HL-60 (cell line): ENCODE data around the gene PDAP1.

Experiments
- DNase-seq, 2 experiments: peaks; one replicate each; pipeline ENCODE4 v3.0.0-alpha.2; 2010 to 2020; ENCODE audit warnings: low read depth in 1 of 2, low spot score in 1 of 2
- H3K27ac ChIP-seq: fragments of 250-450 bp; sonication (Bioruptor Pico); replicated peaks from 2 replicates; pipeline ENCODE4 v1.5.1; 2020; ENCODE audit warnings: mild to moderate bottlenecking, moderate library complexity
- H3K27me3 ChIP-seq: fragments of 250-450 bp; sonication (Bioruptor Pico); 2 replicates; pipeline ENCODE4 v1.5.1; 2021; ENCODE audit warnings: mild to moderate bottlenecking, moderate library complexity; ENCODE audit not compliant: insufficient read depth, poor library complexity, severe bottlenecking
- H3K4me3 ChIP-seq: replicated peaks from 2 replicates; pipeline ENCODE4 v1.5.1; 2011; ENCODE audit warnings: mild to moderate bottlenecking, control low read depth, low read length; ENCODE audit not compliant: insufficient read depth
- GABPA ChIP-seq: IDR thresholded peaks from 2 replicates; pipeline ENCODE4 v1.6.1; 2012; ENCODE audit warnings: low read depth
- POLR2AphosphoS5 ChIP-seq: IDR thresholded peaks from 2 replicates; pipeline ENCODE4 v1.6.1; 2012; ENCODE audit warnings: low read depth
- REST ChIP-seq: IDR thresholded peaks from 2 replicates; pipeline ENCODE4 v1.6.1; 2012; ENCODE audit warnings: low read depth; ENCODE audit not compliant: insufficient replicate concordance
- SPI1 ChIP-seq: IDR thresholded peaks from 2 replicates; pipeline ENCODE4 v1.6.1; 2012; ENCODE audit warnings: low read depth, mild to moderate bottlenecking, borderline replicate concordance
- TF ChIP-seq, protein P1 (sequence below): IDR thresholded peaks from one replicate; pipeline ENCODE4 v1.5.1; 2011; ENCODE audit warnings: low read length, control low read depth, inconsistent platforms; ENCODE audit not compliant: insufficient read depth

Gene PDAP1

DNA sequence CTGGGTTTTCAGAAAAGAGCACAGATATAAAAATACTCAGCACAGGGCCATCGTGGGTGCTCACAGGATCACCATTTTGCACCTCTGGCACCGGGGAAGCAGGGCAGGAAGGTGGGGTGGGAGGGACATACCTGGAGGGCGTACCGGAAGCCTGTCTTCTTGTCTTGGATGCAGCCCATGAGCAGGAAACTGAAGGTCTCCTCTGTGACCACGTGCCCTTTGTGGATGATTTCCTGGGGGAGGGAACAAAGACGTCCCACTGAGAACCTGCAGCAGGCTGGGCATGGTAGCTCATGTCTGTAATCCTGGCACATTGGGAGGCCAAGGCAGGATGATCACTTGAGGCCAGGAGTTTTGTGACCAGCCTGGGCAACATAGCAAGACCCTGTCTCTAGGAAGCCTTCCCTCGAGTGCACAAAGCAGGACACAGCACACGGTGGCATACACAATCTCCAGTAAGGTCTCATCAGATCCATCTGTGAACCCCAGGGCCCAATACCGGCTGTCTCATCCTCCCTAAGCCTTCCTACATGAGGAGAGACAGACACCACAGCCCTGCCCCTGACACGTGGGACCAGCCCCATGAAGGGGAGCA is 20.7 kb upstream of the PDAP1 start:
- no peak for DNase-seq
- TF ChIP-seq POLR2AphosphoS5 (no peak), GABPA (no peak), SPI1 (no peak), REST (no peak)
- TF ChIP-seq, protein P1, sequence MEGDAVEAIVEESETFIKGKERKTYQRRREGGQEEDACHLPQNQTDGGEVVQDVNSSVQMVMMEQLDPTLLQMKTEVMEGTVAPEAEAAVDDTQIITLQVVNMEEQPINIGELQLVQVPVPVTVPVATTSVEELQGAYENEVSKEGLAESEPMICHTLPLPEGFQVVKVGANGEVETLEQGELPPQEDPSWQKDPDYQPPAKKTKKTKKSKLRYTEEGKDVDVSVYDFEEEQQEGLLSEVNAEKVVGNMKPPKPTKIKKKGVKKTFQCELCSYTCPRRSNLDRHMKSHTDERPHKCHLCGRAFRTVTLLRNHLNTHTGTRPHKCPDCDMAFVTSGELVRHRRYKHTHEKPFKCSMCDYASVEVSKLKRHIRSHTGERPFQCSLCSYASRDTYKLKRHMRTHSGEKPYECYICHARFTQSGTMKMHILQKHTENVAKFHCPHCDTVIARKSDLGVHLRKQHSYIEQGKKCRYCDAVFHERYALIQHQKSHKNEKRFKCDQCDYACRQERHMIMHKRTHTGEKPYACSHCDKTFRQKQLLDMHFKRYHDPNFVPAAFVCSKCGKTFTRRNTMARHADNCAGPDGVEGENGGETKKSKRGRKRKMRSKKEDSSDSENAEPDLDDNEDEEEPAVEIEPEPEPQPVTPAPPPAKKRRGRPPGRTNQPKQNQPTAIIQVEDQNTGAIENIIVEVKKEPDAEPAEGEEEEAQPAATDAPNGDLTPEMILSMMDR, result no peak
- no peak overlapping the region for H3K4me3 ChIP-seq
- H3K27me3 ChIP-seq, result no peaks in the 10 kb centered on the region
- no peak overlapping the region for H3K27ac ChIP-seq

- TF ChIP-seq REST, result no peak
- TF ChIP-seq SPI1, result no peak
- TF ChIP-seq, protein P1, result no peak
- no peak for TF ChIP-seq POLR2AphosphoS5
- TF ChIP-seq GABPA, result no peak
- Histone ChIP-seq H3K27me3 (no peaks in the 10 kb centered on the region), H3K4me3 (no peak overlapping the region), H3K27ac (no peak overlapping the region)
- no peak for DNase-seq
These were observed 16.7 kb upstream of the PDAP1 start for GRCh38 chr7:99424932-99425730.

DNA sequence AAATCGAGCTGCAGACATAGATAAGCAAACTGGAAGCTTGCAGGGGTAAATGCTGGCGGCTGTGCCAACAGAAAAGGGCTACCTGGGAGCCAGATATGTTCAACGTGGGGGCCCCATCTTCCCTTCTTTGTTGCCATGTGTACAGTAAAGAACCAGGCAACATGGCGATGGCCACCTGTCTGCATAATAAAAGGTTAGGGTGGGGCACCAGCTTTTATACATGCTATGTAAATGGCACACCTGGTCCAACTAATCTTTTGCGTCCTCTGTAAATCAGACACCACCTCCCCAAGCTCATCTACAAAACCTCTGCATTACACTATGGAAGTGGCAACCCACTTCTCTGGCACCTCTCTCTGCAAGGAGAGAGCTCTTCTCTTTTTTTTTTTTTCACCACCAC is 14.2 kb upstream of the PDAP1 start:
- Histone ChIP-seq H3K4me3 (no peak overlapping the region), H3K27ac (no peak overlapping the region), H3K27me3 (no peaks in the 10 kb centered on the region)
- no peak for DNase-seq
- TF ChIP-seq SPI1, result no peak
- TF ChIP-seq, protein P1, result no peak
- TF ChIP-seq REST, result no peak
- TF ChIP-seq GABPA, result no peak
- TF ChIP-seq POLR2AphosphoS5, result no peak
